WTC11 (cell line): ENCODE data around the gene ATRIP. TPM values are rescaled to one million over a fixed set of nuclear protein-coding genes. Genes with fewer than 3 reads are reported as not detected.

Source experiments
- ATAC-seq: fragments of 200-7000 bp; cut with Tn5 transposase; 2 replicates; pipeline ENCODE4 v1.10.0; 2021; ENCODE audit warnings: mild to moderate bottlenecking, moderate library complexity
- CTCF ChIA-PET: fragments of 300-600 bp; sonication (Branson Sonifier 250); formaldehyde crosslinking; loops from one replicate; lab custom pipeline; 2021; ENCODE audit warnings: antibody characterized with exemption; lab: Charles Lee
- POLR2A ChIA-PET: fragments of 350-600 bp; sonication (Branson Sonifier 250); formaldehyde crosslinking; loops from one replicate; lab custom pipeline; 2021; ENCODE audit warnings: antibody characterized with exemption; lab: Charles Lee
- DNase-seq: peaks from one replicate; pipeline ENCODE4 v3.0.0; 2021; ENCODE audit warnings: low spot score
- H3K27ac Mint-ChIP-seq: 2 replicates; pipeline ENCODE4 v1.8.0; 2021; ENCODE audit warnings: mixed read lengths
- H3K27me3 Mint-ChIP-seq: 2 replicates; pipeline ENCODE4 v1.8.0; 2021; ENCODE audit warnings: low read depth, mild to moderate bottlenecking, moderate library complexity, mixed read lengths
- H3K36me3 Mint-ChIP-seq: 2 replicates; pipeline ENCODE4 v1.8.0; 2021; ENCODE audit warnings: mixed read lengths
- H3K4me1 Mint-ChIP-seq: 2 replicates; pipeline ENCODE4 v1.8.0; 2022; ENCODE audit warnings: mixed read lengths
- H3K4me3 Mint-ChIP-seq: 2 replicates; pipeline ENCODE4 v1.8.0; 2021; ENCODE audit warnings: mild to moderate bottlenecking, moderate library complexity, mixed read lengths
- H3K9me3 Mint-ChIP-seq: 2 replicates; pipeline ENCODE4 v1.8.0; 2021; ENCODE audit warnings: mixed read lengths
- CBFB ChIP-seq: sonication (generic); formaldehyde crosslinking; IDR thresholded peaks from 2 replicates; pipeline ENCODE4 v1.8.1; 2022; ENCODE audit warnings: mild to moderate bottlenecking, low read depth, missing genetic modification reagents
- EMX1 ChIP-seq: fragments of 250-450 bp; sonication (Bioruptor Pico); IDR thresholded peaks from 2 replicates; pipeline ENCODE4 v1.8.0; 2021; ENCODE audit warnings: mild to moderate bottlenecking
- ESRRA ChIP-seq: sonication (generic); formaldehyde crosslinking; IDR thresholded peaks from 2 replicates; pipeline ENCODE4 v1.8.1; 2022; ENCODE audit warnings: mild to moderate bottlenecking, missing genetic modification reagents, borderline replicate concordance
- ETV6 ChIP-seq: sonication (generic); formaldehyde crosslinking; IDR thresholded peaks from 2 replicates; pipeline ENCODE4 v1.8.1; 2022; ENCODE audit warnings: mild to moderate bottlenecking, missing genetic modification reagents
- GRHL2 ChIP-seq: fragments of 250-450 bp; sonication (Bioruptor Pico); IDR thresholded peaks from 2 replicates; pipeline ENCODE4 v1.8.0; 2022; ENCODE audit warnings: mild to moderate bottlenecking, moderate library complexity; ENCODE audit not compliant: insufficient replicate concordance, severe bottlenecking
- MXD4 ChIP-seq: fragments of 250-450 bp; sonication (Bioruptor Pico); IDR thresholded peaks from 2 replicates; pipeline ENCODE4 v1.8.0; 2021; ENCODE audit warnings: mild to moderate bottlenecking, moderate library complexity, borderline replicate concordance
- MYBL2 ChIP-seq: sonication (generic); formaldehyde crosslinking; IDR thresholded peaks from 2 replicates; pipeline ENCODE4 v1.8.1; 2023; ENCODE audit warnings: mild to moderate bottlenecking, moderate library complexity, missing genetic modification reagents
- NFYB ChIP-seq: sonication (generic); formaldehyde crosslinking; conservative IDR thresholded peaks from 2 replicates; pipeline ENCODE4 v1.8.0; 2022; ENCODE audit warnings: low read depth, missing genetic modification reagents
- NR2C2 ChIP-seq: sonication (generic); formaldehyde crosslinking; IDR thresholded peaks from 2 replicates; pipeline ENCODE4 v1.8.0; 2022; ENCODE audit warnings: mild to moderate bottlenecking, missing genetic modification reagents
- SP1 ChIP-seq: sonication (generic); formaldehyde crosslinking; conservative IDR thresholded peaks from 2 replicates; pipeline ENCODE4 v1.8.1; 2022; ENCODE audit warnings: missing genetic modification reagents
- TEAD1 ChIP-seq: sonication (generic); formaldehyde crosslinking; IDR thresholded peaks from 2 replicates; pipeline ENCODE4 v1.8.0; 2022; ENCODE audit warnings: mild to moderate bottlenecking, missing genetic modification reagents
- ZNF121 ChIP-seq: sonication (generic); formaldehyde crosslinking; IDR thresholded peaks from 2 replicates; pipeline ENCODE4 v1.8.0; 2023; ENCODE audit warnings: missing genetic modification reagents
- total RNA-seq: library from RNA; stranded (reverse); gene quantifications from 3 replicates; pipeline ENCODE4 v1.2.3, GENCODE V29; 2021
- TF ChIP-seq, protein P1 (sequence below): sonication (generic); formaldehyde crosslinking; IDR thresholded peaks from 2 replicates; pipeline ENCODE4 v1.8.1; 2022; ENCODE audit warnings: mild to moderate bottlenecking, missing genetic modification reagents, moderate library complexity, borderline replicate concordance
- TF ChIP-seq, protein P2 (sequence below): sonication (generic); formaldehyde crosslinking; IDR thresholded peaks from 2 replicates; pipeline ENCODE4 v1.8.1; 2022; ENCODE audit warnings: low read depth, mild to moderate bottlenecking, moderate library complexity, missing genetic modification reagents, borderline replicate concordance
- TF ChIP-seq, protein P3 (sequence below): sonication (generic); formaldehyde crosslinking; IDR thresholded peaks from 2 replicates; pipeline ENCODE4 v1.8.1; 2023; ENCODE audit warnings: mild to moderate bottlenecking, moderate library complexity, missing genetic modification reagents
- TF ChIP-seq, protein P4 (sequence below): sonication (generic); formaldehyde crosslinking; IDR thresholded peaks from 2 replicates; pipeline ENCODE4 v1.8.1; 2022; ENCODE audit warnings: missing genetic modification reagents, borderline replicate concordance
- TF ChIP-seq, protein P5 (sequence below): fragments of 250-450 bp; sonication (Bioruptor Pico); IDR thresholded peaks from 2 replicates; pipeline ENCODE4 v1.8.0; 2021; ENCODE audit warnings: mild to moderate bottlenecking
- TF ChIP-seq, protein P6 (sequence below): sonication (generic); formaldehyde crosslinking; IDR thresholded peaks from 2 replicates; pipeline ENCODE4 v1.8.0; 2023; ENCODE audit warnings: missing genetic modification reagents
- TF ChIP-seq, protein P7 (sequence below): sonication (generic); formaldehyde crosslinking; IDR thresholded peaks from 2 replicates; pipeline ENCODE4 v1.8.0; 2022; ENCODE audit warnings: mild to moderate bottlenecking, missing genetic modification reagents
- TF ChIP-seq, protein P8 (sequence below): sonication (generic); formaldehyde crosslinking; IDR thresholded peaks from 2 replicates; pipeline ENCODE4 v1.8.0; 2022; ENCODE audit warnings: mild to moderate bottlenecking, missing genetic modification reagents
- TF ChIP-seq, protein P9 (sequence below): fragments of 200-600 bp; IDR thresholded peaks from 2 replicates; pipeline ENCODE4 v1.8.0; 2022; ENCODE audit warnings: antibody characterized with exemption
- TF ChIP-seq, protein P10 (sequence below): sonication (generic); formaldehyde crosslinking; IDR thresholded peaks from 2 replicates; pipeline ENCODE4 v1.8.1; 2023; ENCODE audit warnings: mild to moderate bottlenecking, missing genetic modification reagents

ATRIP gene
- total RNA-seq, 1 experiment from 2014 or later, result 18.2 TPM

DNA sequence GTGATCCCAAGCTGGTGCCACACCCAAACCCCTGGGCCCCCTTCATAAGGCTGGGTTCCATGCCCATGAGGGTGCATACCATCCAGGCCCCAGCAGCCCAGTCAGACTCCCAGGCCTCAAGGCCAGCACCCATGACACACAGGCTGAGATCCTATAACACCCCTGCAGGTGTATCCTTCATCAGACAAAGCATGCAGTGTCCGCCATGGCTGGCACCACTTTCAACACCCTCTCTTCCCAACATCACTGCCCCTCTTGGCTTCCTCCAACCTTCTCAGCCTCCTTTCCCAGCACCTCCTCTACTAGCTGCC, 10.1 kb upstream of the ATRIP start (continued):
- TF ChIP-seq, protein P1, sequence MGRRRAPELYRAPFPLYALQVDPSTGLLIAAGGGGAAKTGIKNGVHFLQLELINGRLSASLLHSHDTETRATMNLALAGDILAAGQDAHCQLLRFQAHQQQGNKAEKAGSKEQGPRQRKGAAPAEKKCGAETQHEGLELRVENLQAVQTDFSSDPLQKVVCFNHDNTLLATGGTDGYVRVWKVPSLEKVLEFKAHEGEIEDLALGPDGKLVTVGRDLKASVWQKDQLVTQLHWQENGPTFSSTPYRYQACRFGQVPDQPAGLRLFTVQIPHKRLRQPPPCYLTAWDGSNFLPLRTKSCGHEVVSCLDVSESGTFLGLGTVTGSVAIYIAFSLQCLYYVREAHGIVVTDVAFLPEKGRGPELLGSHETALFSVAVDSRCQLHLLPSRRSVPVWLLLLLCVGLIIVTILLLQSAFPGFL, result no peak
- TF ChIP-seq NR2C2 (CRISPR knock-in tag), result no peak
- TF ChIP-seq EMX1 (CRISPR knock-in tag), result no peak

DNA sequence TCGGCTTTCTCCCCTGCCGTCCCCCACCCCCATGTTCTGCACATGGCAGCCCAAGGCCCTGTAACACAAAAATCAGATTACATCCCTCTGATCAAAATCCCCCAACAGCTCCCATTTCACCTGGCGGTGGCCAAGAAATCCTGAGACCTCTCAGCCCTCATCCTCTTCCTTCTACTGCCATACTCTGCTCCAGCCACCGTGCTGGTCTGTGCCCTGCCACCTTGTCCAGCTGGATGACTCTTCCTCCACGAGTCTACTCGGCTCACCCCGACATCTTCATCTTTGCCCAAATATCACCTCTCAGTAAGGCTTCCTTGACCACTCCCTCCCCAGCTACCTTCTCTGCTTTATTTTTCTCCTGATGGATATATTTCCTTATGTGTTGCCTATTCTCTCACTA, 9.7 kb upstream of the ATRIP start:
- Mint-ChIP-seq H3K9me3 (no peaks in the 10 kb centered on the region), H3K4me1 (peaks cover 29% of the 10 kb centered on the region), H3K4me3 (no peak overlapping the region), H3K36me3 (peaks cover 39% of the 10 kb centered on the region)
- ChIA-PET CTCF (interaction anchor here (0.8 to 2.8 kb wide), 34 partner anchors 9 to 262 kb away, joined by 3 to 378 read pairs (median 16); partner anchors contain the start of genes ATRIP, CDC25A, NCKIPSD and NME6), POLR2A (interaction anchor here (0.5 to 1.6 kb wide), 4 partner anchors 10 to 192 kb away, joined by 3 to 10 read pairs (median 6); partner anchors contain the start of gene ATRIP)
- TF ChIP-seq, protein P2, sequence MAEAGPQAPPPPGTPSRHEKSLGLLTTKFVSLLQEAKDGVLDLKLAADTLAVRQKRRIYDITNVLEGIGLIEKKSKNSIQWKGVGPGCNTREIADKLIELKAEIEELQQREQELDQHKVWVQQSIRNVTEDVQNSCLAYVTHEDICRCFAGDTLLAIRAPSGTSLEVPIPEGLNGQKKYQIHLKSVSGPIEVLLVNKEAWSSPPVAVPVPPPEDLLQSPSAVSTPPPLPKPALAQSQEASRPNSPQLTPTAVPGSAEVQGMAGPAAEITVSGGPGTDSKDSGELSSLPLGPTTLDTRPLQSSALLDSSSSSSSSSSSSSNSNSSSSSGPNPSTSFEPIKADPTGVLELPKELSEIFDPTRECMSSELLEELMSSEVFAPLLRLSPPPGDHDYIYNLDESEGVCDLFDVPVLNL (CRISPR knock-in tag), result no peak
- TF ChIP-seq, protein P3, sequence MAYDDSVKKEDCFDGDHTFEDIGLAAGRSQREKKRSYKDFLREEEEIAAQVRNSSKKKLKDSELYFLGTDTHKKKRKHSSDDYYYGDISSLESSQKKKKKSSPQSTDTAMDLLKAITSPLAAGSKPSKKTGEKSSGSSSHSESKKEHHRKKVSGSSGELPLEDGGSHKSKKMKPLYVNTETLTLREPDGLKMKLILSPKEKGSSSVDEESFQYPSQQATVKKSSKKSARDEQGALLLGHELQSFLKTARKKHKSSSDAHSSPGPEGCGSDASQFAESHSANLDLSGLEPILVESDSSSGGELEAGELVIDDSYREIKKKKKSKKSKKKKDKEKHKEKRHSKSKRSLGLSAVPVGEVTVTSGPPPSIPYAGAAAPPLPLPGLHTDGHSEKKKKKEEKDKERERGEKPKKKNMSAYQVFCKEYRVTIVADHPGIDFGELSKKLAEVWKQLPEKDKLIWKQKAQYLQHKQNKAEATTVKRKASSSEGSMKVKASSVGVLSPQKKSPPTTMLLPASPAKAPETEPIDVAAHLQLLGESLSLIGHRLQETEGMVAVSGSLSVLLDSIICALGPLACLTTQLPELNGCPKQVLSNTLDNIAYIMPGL (CRISPR knock-in tag), result no peak
- TF ChIP-seq, protein P4, sequence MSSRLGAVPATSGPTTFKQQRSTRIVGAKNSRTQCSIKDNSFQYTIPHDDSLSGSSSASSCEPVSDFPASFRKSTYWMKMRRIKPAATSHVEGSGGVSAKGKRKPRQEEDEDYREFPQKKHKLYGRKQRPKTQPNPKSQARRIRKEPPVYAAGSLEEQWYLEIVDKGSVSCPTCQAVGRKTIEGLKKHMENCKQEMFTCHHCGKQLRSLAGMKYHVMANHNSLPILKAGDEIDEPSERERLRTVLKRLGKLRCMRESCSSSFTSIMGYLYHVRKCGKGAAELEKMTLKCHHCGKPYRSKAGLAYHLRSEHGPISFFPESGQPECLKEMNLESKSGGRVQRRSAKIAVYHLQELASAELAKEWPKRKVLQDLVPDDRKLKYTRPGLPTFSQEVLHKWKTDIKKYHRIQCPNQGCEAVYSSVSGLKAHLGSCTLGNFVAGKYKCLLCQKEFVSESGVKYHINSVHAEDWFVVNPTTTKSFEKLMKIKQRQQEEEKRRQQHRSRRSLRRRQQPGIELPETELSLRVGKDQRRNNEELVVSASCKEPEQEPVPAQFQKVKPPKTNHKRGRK (CRISPR knock-in tag), result no peak
- TF ChIP-seq, protein P5, sequence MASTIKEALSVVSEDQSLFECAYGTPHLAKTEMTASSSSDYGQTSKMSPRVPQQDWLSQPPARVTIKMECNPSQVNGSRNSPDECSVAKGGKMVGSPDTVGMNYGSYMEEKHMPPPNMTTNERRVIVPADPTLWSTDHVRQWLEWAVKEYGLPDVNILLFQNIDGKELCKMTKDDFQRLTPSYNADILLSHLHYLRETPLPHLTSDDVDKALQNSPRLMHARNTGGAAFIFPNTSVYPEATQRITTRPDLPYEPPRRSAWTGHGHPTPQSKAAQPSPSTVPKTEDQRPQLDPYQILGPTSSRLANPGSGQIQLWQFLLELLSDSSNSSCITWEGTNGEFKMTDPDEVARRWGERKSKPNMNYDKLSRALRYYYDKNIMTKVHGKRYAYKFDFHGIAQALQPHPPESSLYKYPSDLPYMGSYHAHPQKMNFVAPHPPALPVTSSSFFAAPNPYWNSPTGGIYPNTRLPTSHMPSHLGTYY (CRISPR knock-in tag), result no peak
- TF ChIP-seq, protein P6, sequence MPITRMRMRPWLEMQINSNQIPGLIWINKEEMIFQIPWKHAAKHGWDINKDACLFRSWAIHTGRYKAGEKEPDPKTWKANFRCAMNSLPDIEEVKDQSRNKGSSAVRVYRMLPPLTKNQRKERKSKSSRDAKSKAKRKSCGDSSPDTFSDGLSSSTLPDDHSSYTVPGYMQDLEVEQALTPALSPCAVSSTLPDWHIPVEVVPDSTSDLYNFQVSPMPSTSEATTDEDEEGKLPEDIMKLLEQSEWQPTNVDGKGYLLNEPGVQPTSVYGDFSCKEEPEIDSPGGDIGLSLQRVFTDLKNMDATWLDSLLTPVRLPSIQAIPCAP (CRISPR knock-in tag), result no peak
- no peak for TF ChIP-seq CBFB (CRISPR knock-in tag)
- no peak for TF ChIP-seq TEAD1 (CRISPR knock-in tag)
- no peak for TF ChIP-seq SP1 (CRISPR knock-in tag)
- TF ChIP-seq NFYB, result no peak
- no peak for TF ChIP-seq ZNF121 (CRISPR knock-in tag)
- TF ChIP-seq MYBL2 (CRISPR knock-in tag), result no peak
- TF ChIP-seq ETV6 (CRISPR knock-in tag), result no peak
- no peak for TF ChIP-seq MXD4 (CRISPR knock-in tag)
- TF ChIP-seq, protein P7, sequence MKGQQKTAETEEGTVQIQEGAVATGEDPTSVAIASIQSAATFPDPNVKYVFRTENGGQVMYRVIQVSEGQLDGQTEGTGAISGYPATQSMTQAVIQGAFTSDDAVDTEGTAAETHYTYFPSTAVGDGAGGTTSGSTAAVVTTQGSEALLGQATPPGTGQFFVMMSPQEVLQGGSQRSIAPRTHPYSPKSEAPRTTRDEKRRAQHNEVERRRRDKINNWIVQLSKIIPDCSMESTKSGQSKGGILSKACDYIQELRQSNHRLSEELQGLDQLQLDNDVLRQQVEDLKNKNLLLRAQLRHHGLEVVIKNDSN (CRISPR knock-in tag), result no peak
- TF ChIP-seq ESRRA, result no peak
- TF ChIP-seq, protein P8, sequence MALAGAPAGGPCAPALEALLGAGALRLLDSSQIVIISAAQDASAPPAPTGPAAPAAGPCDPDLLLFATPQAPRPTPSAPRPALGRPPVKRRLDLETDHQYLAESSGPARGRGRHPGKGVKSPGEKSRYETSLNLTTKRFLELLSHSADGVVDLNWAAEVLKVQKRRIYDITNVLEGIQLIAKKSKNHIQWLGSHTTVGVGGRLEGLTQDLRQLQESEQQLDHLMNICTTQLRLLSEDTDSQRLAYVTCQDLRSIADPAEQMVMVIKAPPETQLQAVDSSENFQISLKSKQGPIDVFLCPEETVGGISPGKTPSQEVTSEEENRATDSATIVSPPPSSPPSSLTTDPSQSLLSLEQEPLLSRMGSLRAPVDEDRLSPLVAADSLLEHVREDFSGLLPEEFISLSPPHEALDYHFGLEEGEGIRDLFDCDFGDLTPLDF, result no peak
- TF ChIP-seq, protein P9, sequence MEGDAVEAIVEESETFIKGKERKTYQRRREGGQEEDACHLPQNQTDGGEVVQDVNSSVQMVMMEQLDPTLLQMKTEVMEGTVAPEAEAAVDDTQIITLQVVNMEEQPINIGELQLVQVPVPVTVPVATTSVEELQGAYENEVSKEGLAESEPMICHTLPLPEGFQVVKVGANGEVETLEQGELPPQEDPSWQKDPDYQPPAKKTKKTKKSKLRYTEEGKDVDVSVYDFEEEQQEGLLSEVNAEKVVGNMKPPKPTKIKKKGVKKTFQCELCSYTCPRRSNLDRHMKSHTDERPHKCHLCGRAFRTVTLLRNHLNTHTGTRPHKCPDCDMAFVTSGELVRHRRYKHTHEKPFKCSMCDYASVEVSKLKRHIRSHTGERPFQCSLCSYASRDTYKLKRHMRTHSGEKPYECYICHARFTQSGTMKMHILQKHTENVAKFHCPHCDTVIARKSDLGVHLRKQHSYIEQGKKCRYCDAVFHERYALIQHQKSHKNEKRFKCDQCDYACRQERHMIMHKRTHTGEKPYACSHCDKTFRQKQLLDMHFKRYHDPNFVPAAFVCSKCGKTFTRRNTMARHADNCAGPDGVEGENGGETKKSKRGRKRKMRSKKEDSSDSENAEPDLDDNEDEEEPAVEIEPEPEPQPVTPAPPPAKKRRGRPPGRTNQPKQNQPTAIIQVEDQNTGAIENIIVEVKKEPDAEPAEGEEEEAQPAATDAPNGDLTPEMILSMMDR, result no peak
- TF ChIP-seq, protein P10, sequence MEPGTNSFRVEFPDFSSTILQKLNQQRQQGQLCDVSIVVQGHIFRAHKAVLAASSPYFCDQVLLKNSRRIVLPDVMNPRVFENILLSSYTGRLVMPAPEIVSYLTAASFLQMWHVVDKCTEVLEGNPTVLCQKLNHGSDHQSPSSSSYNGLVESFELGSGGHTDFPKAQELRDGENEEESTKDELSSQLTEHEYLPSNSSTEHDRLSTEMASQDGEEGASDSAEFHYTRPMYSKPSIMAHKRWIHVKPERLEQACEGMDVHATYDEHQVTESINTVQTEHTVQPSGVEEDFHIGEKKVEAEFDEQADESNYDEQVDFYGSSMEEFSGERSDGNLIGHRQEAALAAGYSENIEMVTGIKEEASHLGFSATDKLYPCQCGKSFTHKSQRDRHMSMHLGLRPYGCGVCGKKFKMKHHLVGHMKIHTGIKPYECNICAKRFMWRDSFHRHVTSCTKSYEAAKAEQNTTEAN (CRISPR knock-in tag), result no peak
- no peak for TF ChIP-seq GRHL2
- TF ChIP-seq, all 79 proteins: peak for 0
- Mint-ChIP-seq H3K27me3 (no peaks in the 10 kb centered on the region), H3K27ac (no peak overlapping the region)
- ATAC-seq, result no peak
- no peak for DNase-seq
